WTC11 (cell line): ENCODE data around the gene COL19A1. TPM values are rescaled to one million over a fixed set of nuclear protein-coding genes. Genes with fewer than 3 reads are reported as not detected.
A peak's percentile ranks its signal among the peaks of the same experiment; 100 is the strongest.

ENCODE experiments used
- ATAC-seq: fragments of 200-7000 bp; cut with Tn5 transposase; 2 replicates; pipeline ENCODE4 v1.10.0; 2021; ENCODE audit warnings: mild to moderate bottlenecking, moderate library complexity
- CTCF ChIA-PET: fragments of 300-600 bp; sonication (Branson Sonifier 250); formaldehyde crosslinking; loops from one replicate; lab custom pipeline; 2021; ENCODE audit warnings: antibody characterized with exemption; lab: Charles Lee
- POLR2A ChIA-PET: fragments of 350-600 bp; sonication (Branson Sonifier 250); formaldehyde crosslinking; loops from one replicate; lab custom pipeline; 2021; ENCODE audit warnings: antibody characterized with exemption; lab: Charles Lee
- DNase-seq: peaks from one replicate; pipeline ENCODE4 v3.0.0; 2021; ENCODE audit warnings: low spot score
- H3K27ac Mint-ChIP-seq: 2 replicates; pipeline ENCODE4 v1.8.0; 2021; ENCODE audit warnings: mixed read lengths
- H3K27me3 Mint-ChIP-seq: 2 replicates; pipeline ENCODE4 v1.8.0; 2021; ENCODE audit warnings: low read depth, mild to moderate bottlenecking, moderate library complexity, mixed read lengths
- H3K36me3 Mint-ChIP-seq: 2 replicates; pipeline ENCODE4 v1.8.0; 2021; ENCODE audit warnings: mixed read lengths
- H3K4me1 Mint-ChIP-seq: 2 replicates; pipeline ENCODE4 v1.8.0; 2022; ENCODE audit warnings: mixed read lengths
- H3K4me3 Mint-ChIP-seq: 2 replicates; pipeline ENCODE4 v1.8.0; 2021; ENCODE audit warnings: mild to moderate bottlenecking, moderate library complexity, mixed read lengths
- H3K9me3 Mint-ChIP-seq: 2 replicates; pipeline ENCODE4 v1.8.0; 2021; ENCODE audit warnings: mixed read lengths
- AFF4 ChIP-seq: sonication (generic); formaldehyde crosslinking; IDR thresholded peaks from 2 replicates; pipeline ENCODE4 v1.8.1; 2023; ENCODE audit warnings: mild to moderate bottlenecking, missing genetic modification reagents, borderline replicate concordance
- ATF6 ChIP-seq: sonication (generic); formaldehyde crosslinking; IDR thresholded peaks from 2 replicates; pipeline ENCODE4 v1.8.1; 2023; ENCODE audit warnings: mild to moderate bottlenecking, missing genetic modification reagents
- CREB1 ChIP-seq: sonication (generic); formaldehyde crosslinking; IDR thresholded peaks from 2 replicates; pipeline ENCODE4 v1.8.0; 2023; ENCODE audit warnings: mild to moderate bottlenecking, missing genetic modification reagents
- CREM ChIP-seq: sonication (generic); formaldehyde crosslinking; IDR thresholded peaks from 2 replicates; pipeline ENCODE4 v1.8.1; 2022; ENCODE audit warnings: mild to moderate bottlenecking, missing genetic modification reagents, moderate library complexity
- E2F5 ChIP-seq: sonication (generic); formaldehyde crosslinking; IDR thresholded peaks from 2 replicates; pipeline ENCODE4 v1.8.1; 2022; ENCODE audit warnings: mild to moderate bottlenecking, moderate library complexity, missing genetic modification reagents
- ETV6 ChIP-seq: sonication (generic); formaldehyde crosslinking; IDR thresholded peaks from 2 replicates; pipeline ENCODE4 v1.8.1; 2022; ENCODE audit warnings: mild to moderate bottlenecking, missing genetic modification reagents
- FOXP1 ChIP-seq: sonication (generic); formaldehyde crosslinking; IDR thresholded peaks from 2 replicates; pipeline ENCODE4 v1.8.0; 2022; ENCODE audit warnings: missing genetic modification reagents, mild to moderate bottlenecking, moderate library complexity, borderline replicate concordance
- GTF2I ChIP-seq: fragments of 250-450 bp; sonication (Bioruptor Pico); conservative IDR thresholded peaks from 2 replicates; pipeline ENCODE4 v1.4.0; 2021; ENCODE audit warnings: mild to moderate bottlenecking
- HMGA2 ChIP-seq: fragments of 250-450 bp; sonication (Bioruptor Pico); IDR thresholded peaks from 2 replicates; pipeline ENCODE4 v1.4.0; 2021; ENCODE audit warnings: mild to moderate bottlenecking, moderate library complexity
- HMGXB4 ChIP-seq: sonication (generic); formaldehyde crosslinking; IDR thresholded peaks from 2 replicates; pipeline ENCODE4 v1.8.1; 2023; ENCODE audit warnings: mild to moderate bottlenecking, moderate library complexity, missing genetic modification reagents
- IRF1 ChIP-seq: sonication (generic); formaldehyde crosslinking; IDR thresholded peaks from 2 replicates; pipeline ENCODE4 v1.8.0; 2023; ENCODE audit warnings: missing genetic modification reagents
- MLX ChIP-seq: sonication (generic); formaldehyde crosslinking; IDR thresholded peaks from 2 replicates; pipeline ENCODE4 v1.8.1; 2023; ENCODE audit warnings: mild to moderate bottlenecking, missing genetic modification reagents, moderate library complexity
- NFE2L1 ChIP-seq: sonication (generic); formaldehyde crosslinking; IDR thresholded peaks from 2 replicates; pipeline ENCODE4 v1.8.1; 2023; ENCODE audit warnings: missing genetic modification reagents
- SOX15 ChIP-seq: fragments of 250-450 bp; sonication (Bioruptor Pico); IDR thresholded peaks from 2 replicates; pipeline ENCODE4 v1.9.0; 2021; ENCODE audit warnings: mild to moderate bottlenecking
- TEAD1 ChIP-seq: sonication (generic); formaldehyde crosslinking; IDR thresholded peaks from 2 replicates; pipeline ENCODE4 v1.8.0; 2022; ENCODE audit warnings: mild to moderate bottlenecking, missing genetic modification reagents
- ZBTB21 ChIP-seq: sonication (generic); formaldehyde crosslinking; IDR thresholded peaks from 2 replicates; pipeline ENCODE4 v1.8.1; 2023; ENCODE audit warnings: mild to moderate bottlenecking, missing genetic modification reagents, borderline replicate concordance
- ZNF671 ChIP-seq: fragments of 250-450 bp; sonication (Bioruptor Pico); IDR thresholded peaks from 2 replicates; pipeline ENCODE4 v1.8.0; 2021; ENCODE audit warnings: mild to moderate bottlenecking
- total RNA-seq: library from RNA; stranded (reverse); gene quantifications from 3 replicates; pipeline ENCODE4 v1.2.3, GENCODE V29; 2021

Gene COL19A1
- total RNA-seq, 1 experiment from 2014 or later = not detected

- Mint-ChIP-seq H3K4me1 (peaks cover 4% of the 10 kb centered on the region), H3K27ac (no peak overlapping the region), H3K9me3 (no peaks in the 10 kb centered on the region), H3K4me3 (no peak overlapping the region), H3K36me3 (no peaks in the 10 kb centered on the region), H3K27me3 (no peaks in the 10 kb centered on the region; the same call in 1 of the 2 replicates)
- CTCF ChIA-PET = interaction anchor here (1.2 kb wide), 1 partner anchor 55 kb away, joined by 3 read pairs; no protein-coding TSS in a partner anchor
- DNase-seq = no peak
- TF ChIP-seq GTF2I (no peak), ATF6 (CRISPR knock-in tag) (no peak), TEAD1 (CRISPR knock-in tag) (no peak), MLX (CRISPR knock-in tag) (no peak), HMGXB4 (CRISPR knock-in tag) (no peak), HMGA2 (CRISPR knock-in tag) (no peak), FOXP1 (CRISPR knock-in tag) (no peak), SOX15 (CRISPR knock-in tag) (no peak), NFE2L1 (no peak), E2F5 (CRISPR knock-in tag) (no peak), CREM (no peak), CREB1 (CRISPR knock-in tag) (no peak)
- POLR2A ChIA-PET = no interaction called here
- ATAC-seq = no peak
Measured at GRCh38 chr6:70164556-70164955, 298.2 kb downstream of the COL19A1 start.

- ChIA-PET POLR2A (no interaction called here), CTCF (interaction anchor here (1.2 to 1.9 kb wide), 5 partner anchors 23 to 370 kb away, joined by 3 to 16 read pairs (median 5); no protein-coding TSS in a partner anchor)
- TF ChIP-seq ZBTB21 (no peak), IRF1 (CRISPR knock-in tag) (no peak), ETV6 (CRISPR knock-in tag) (0 out of 2 replicates have a peak, but pooled peaks have one; percentile 33), ZNF671 (CRISPR knock-in tag) (no peak), AFF4 (CRISPR knock-in tag) (no peak)
- ATAC-seq (peak; percentile 96), DNase-seq (peak; percentile 74)
- Mint-ChIP-seq H3K27me3 (no peaks in the 10 kb centered on the region; the same call in 1 of the 2 replicates), H3K4me1 (peaks cover 4% of the 10 kb centered on the region), H3K4me3 (peak overlapping the region; percentile 60), H3K27ac (no peak overlapping the region), H3K9me3 (no peaks in the 10 kb centered on the region), H3K36me3 (no peaks in the 10 kb centered on the region)
Measured at GRCh38 chr6:70166088-70166958, 300.0 kb downstream of the COL19A1 start.
